GM12874 (cell line): ENCODE measurements around the gene SORCS3.

Experiments used
- CTCF ChIP-seq: IDR thresholded peaks from 2 replicates; pipeline ENCODE4 v1.5.1; 2011; ENCODE audit warnings: low read depth, mild to moderate bottlenecking, control low read depth, low read length, moderate library complexity; ENCODE audit not compliant: insufficient read depth

The SORCS3 gene

GRCh38 chr10:105148921-105149320, 507.8 kb downstream of the SORCS3 start:
- TF ChIP-seq CTCF = no peak

GRCh38 chr10:105149371-105149891, 508.3 kb downstream of the SORCS3 start:
- TF ChIP-seq CTCF = no peak

GRCh38 chr10:105150259-105150880, 509.3 kb downstream of the SORCS3 start:
- TF ChIP-seq CTCF = no peak

- TF ChIP-seq CTCF = no peak
Measured at GRCh38 chr10:105154736-105155135, 513.6 kb downstream of the SORCS3 start.

GRCh38 chr10:105159268-105159667, 518.2 kb downstream of the SORCS3 start:
- no peak for TF ChIP-seq CTCF

- TF ChIP-seq CTCF = no peak
Measured at GRCh38 chr10:105161149-105161548, 520.1 kb downstream of the SORCS3 start.

GRCh38 chr10:105161767-105162166, 520.7 kb downstream of the SORCS3 start:
- no peak for TF ChIP-seq CTCF
